DMS 273 (cell line): ENCODE data around the gene TUBGCP4.
"Not testable (repeated sequence)": the region's sequence is repeated elsewhere in the genome, so short reads cannot be mapped to it uniquely, and the experiment has no call there.

ENCODE experiments used
- DNase-seq: peaks from one replicate; lab custom pipeline; 2025; ENCODE audit not compliant: unreplicated experiment; lab: John Stamatoyannopoulos, UW

TUBGCP4 gene

GRCh38 chr15:43370975-43371974 is at the start of gene TUBGCP4, which contains the start of gene ZSCAN29:
TUBGCP4 (plus strand) TSS chr15:43371101; CDS start chr15:43371355, 254 bp downstream.
ZSCAN29 (minus strand) TSS chr15:43371043; CDS start chr15:43369913, 1,130 bp downstream.
- DNase-seq = peak; percentile 89

GRCh38 chr15:43325039-43325684 is 45.7 kb upstream of the TUBGCP4 start:
- no peak for DNase-seq

GRCh38 chr15:43329217-43329959 is 41.5 kb upstream of the TUBGCP4 start:
- DNase-seq = no peak

GRCh38 chr15:43329960-43330779 is 40.7 kb upstream of the TUBGCP4 start, which contains the start of gene LCMT2:
LCMT2 (minus strand) TSS chr15:43330573; CDS start chr15:43330489, 84 bp downstream.
- peak; percentile 93 for DNase-seq

- DNase-seq = no peak
These were observed 40.2 kb upstream of the TUBGCP4 start for GRCh38 chr15:43330780-43331087.

- peak; percentile 9 for DNase-seq
These were observed 24.6 kb upstream of the TUBGCP4 start for GRCh38 chr15:43346305-43346704.

- DNase-seq = no peak
These were observed 23.8 kb upstream of the TUBGCP4 start for GRCh38 chr15:43347114-43347513.

GRCh38 chr15:43352693-43353382 is 18.1 kb upstream of the TUBGCP4 start:
- no peak for DNase-seq

GRCh38 chr15:43360821-43361220 is 10.1 kb upstream of the TUBGCP4 start:
- DNase-seq = no peak

- DNase-seq = peak; percentile 11
These were observed 9.5 kb upstream of the TUBGCP4 start for GRCh38 chr15:43361313-43361903.

- peak; percentile 54 for DNase-seq
These were observed 459 bp upstream of the TUBGCP4 start for GRCh38 chr15:43370310-43370974.

- DNase-seq = peak; percentile 50
These were observed 5.3 kb downstream of the TUBGCP4 start for GRCh38 chr15:43376017-43376705.

- DNase-seq = no peak
These were observed 7.7 kb downstream of the TUBGCP4 start for GRCh38 chr15:43378601-43379000.

- peak; percentile 11 for DNase-seq
These were observed 11.4 kb downstream of the TUBGCP4 start for GRCh38 chr15:43382310-43382709.

GRCh38 chr15:43383070-43383469 is 12.2 kb downstream of the TUBGCP4 start:
- no peak for DNase-seq

GRCh38 chr15:43390723-43391122 is 19.8 kb downstream of the TUBGCP4 start:
- DNase-seq = no peak

GRCh38 chr15:43393592-43393991 is 22.7 kb downstream of the TUBGCP4 start:
- DNase-seq = not testable (repeated sequence)

GRCh38 chr15:43402255-43402654 is 31.4 kb downstream of the TUBGCP4 start:
- DNase-seq = no peak
